ENCODE data around the gene RTN3.

Gene RTN3

GRCh38 chr11:63804259-63804658 is 123.0 kb downstream of the RTN3 start:
- no peak overlapping the region for H3K4me2 ChIP-seq (ENCODE audit: insufficient read depth, low read length)
- no peaks in the 10 kb centered on the region for H3K4me1 ChIP-seq (ENCODE audit: insufficient read depth, low read length)
- DNase-seq, result no peak
- H3K4me3 ChIP-seq (ENCODE audit: low read depth in 1 of 2, low read length in 2 of 2), result no peak overlapping the region
- no peaks in the 10 kb centered on the region for H3K27me3 ChIP-seq (ENCODE audit: insufficient read depth, low read length, poor library complexity)
- no peaks in the 10 kb centered on the region for H3K36me3 ChIP-seq (ENCODE audit: insufficient read depth, low read length)
- no peaks in the 10 kb centered on the region for H4K20me1 ChIP-seq (ENCODE audit: insufficient read depth, low read length)
- TF ChIP-seq CTCF (IDR thresholded peaks at IDR 0.05; ENCODE audit: borderline replicate concordance, extremely low read depth, low read length, poor library complexity, severe bottlenecking) (no peak), EZH2 (IDR thresholded peaks at IDR 0.05; ENCODE audit: borderline replicate concordance, low read depth, low read length, severe bottlenecking) (no peak)
- no peak overlapping the region for H3K27ac ChIP-seq (ENCODE audit: low read length)
- ATAC-seq (ENCODE audit: insufficient read depth, low read depth), result no peak
- H2AFZ ChIP-seq (ENCODE audit: low read depth, low read length), result no peak overlapping the region
- no peaks in the 10 kb centered on the region for H3K9me3 ChIP-seq (ENCODE audit: insufficient read depth, low read length, severe bottlenecking)
- H3K9ac ChIP-seq (ENCODE audit: low read depth, low read length), result no peak overlapping the region
- H3K79me2 ChIP-seq (ENCODE audit: insufficient read depth, low read length), result no peaks in the 10 kb centered on the region

DNA sequence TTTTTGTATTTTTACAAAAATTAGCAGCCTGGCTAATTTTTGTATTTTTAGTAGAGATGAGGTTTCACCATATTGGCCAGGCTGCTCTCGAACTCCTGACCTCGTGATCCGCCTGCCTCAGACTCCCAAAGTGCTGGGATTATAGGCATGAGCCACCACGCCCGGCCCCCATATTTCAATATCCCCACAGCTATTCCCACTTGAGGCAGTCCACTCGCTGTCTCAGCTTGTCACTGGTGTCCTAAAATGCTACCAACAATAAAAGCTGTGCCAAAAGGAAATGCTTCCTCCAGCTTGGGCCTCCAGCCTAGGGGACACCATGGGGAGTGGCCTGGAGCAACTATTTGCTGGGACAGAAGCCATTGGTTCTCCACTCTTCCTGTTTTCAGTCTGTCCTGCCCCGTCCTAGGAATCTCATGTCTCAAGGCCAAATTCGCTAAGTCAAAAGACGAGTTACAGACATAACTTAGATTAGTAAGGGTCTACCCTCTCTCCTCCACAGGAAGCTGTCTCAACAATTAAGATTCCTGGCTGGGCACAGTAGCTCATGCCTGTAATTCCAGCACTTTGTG is 124.6 kb downstream of the RTN3 start:
- Histone ChIP-seq H3K4me1 (ENCODE audit: insufficient read depth, low read length) (no peaks in the 10 kb centered on the region), H4K20me1 (ENCODE audit: insufficient read depth, low read length) (no peaks in the 10 kb centered on the region), H3K27ac (ENCODE audit: low read length) (no peak overlapping the region), H3K9ac (ENCODE audit: low read depth, low read length) (no peak overlapping the region), H3K27me3 (ENCODE audit: insufficient read depth, low read length, poor library complexity) (no peaks in the 10 kb centered on the region), H3K9me3 (ENCODE audit: insufficient read depth, low read length, severe bottlenecking) (no peaks in the 10 kb centered on the region), H3K36me3 (ENCODE audit: insufficient read depth, low read length) (no peaks in the 10 kb centered on the region), H3K79me2 (ENCODE audit: insufficient read depth, low read length) (no peaks in the 10 kb centered on the region), H2AFZ (ENCODE audit: low read depth, low read length) (no peak overlapping the region), H3K4me3 (ENCODE audit: low read depth in 1 of 2, low read length in 2 of 2) (no peak overlapping the region), H3K4me2 (ENCODE audit: insufficient read depth, low read length) (no peak overlapping the region)
- TF ChIP-seq EZH2 (IDR thresholded peaks at IDR 0.05; ENCODE audit: borderline replicate concordance, low read depth, low read length, severe bottlenecking) (no peak), CTCF (IDR thresholded peaks at IDR 0.05; ENCODE audit: borderline replicate concordance, extremely low read depth, low read length, poor library complexity, severe bottlenecking) (no peak)
- ATAC-seq (ENCODE audit: insufficient read depth, low read depth), result no peak
- no peak for DNase-seq
